GM18520 (cell line): ENCODE results near the gene DOCK1.

ENCODE experiments used
- ATAC-seq: cut with Tn5 transposase; IDR thresholded peaks from one replicate; pipeline ENCODE4 v1.9.1; 2021; ENCODE audit not compliant: unreplicated experiment

The DOCK1 gene

GRCh38 chr10:126949161-126949503 lies 43.9 kb downstream of the DOCK1 start:
- ATAC-seq: no peak

GRCh38 chr10:126950401-126951105 lies 45.3 kb downstream of the DOCK1 start:
- no peak for ATAC-seq

- no peak for ATAC-seq
Observed at GRCh38 chr10:126953886-126954285, 48.7 kb downstream of the DOCK1 start.

- ATAC-seq: no peak
Observed at GRCh38 chr10:126955396-126955795, 50.2 kb downstream of the DOCK1 start.

GRCh38 chr10:126955934-126956711 lies 50.9 kb downstream of the DOCK1 start:
- no peak for ATAC-seq

GRCh38 chr10:126956712-126957108 lies 51.5 kb downstream of the DOCK1 start:
- ATAC-seq: no peak

GRCh38 chr10:126957111-126957510 lies 51.9 kb downstream of the DOCK1 start:
- ATAC-seq: no peak

- no peak for ATAC-seq
Observed at GRCh38 chr10:126959431-126959830, 54.2 kb downstream of the DOCK1 start.

GRCh38 chr10:126959906-126960685 lies 54.9 kb downstream of the DOCK1 start:
- ATAC-seq: no peak

GRCh38 chr10:126963354-126963753 lies 58.1 kb downstream of the DOCK1 start:
- no peak for ATAC-seq

GRCh38 chr10:126964190-126964589 lies 59.0 kb downstream of the DOCK1 start:
- no peak for ATAC-seq

- no peak for ATAC-seq
Observed at GRCh38 chr10:126966938-126967337, 61.7 kb downstream of the DOCK1 start.

GRCh38 chr10:126969310-126969709 lies 64.1 kb downstream of the DOCK1 start:
- ATAC-seq: no peak

GRCh38 chr10:126972635-126973414 lies 67.6 kb downstream of the DOCK1 start:
- no peak for ATAC-seq

GRCh38 chr10:126975221-126975620 lies 70.0 kb downstream of the DOCK1 start:
- no peak for ATAC-seq

- no peak for ATAC-seq
Observed at GRCh38 chr10:126977216-126977615, 72.0 kb downstream of the DOCK1 start.

- ATAC-seq: no peak
Observed at GRCh38 chr10:126979311-126979710, 74.1 kb downstream of the DOCK1 start.

GRCh38 chr10:126993208-126993607 lies 88.0 kb downstream of the DOCK1 start:
- ATAC-seq: no peak

GRCh38 chr10:126997801-126998590 lies 92.8 kb downstream of the DOCK1 start:
- no peak for ATAC-seq

- ATAC-seq: no peak
Observed at GRCh38 chr10:127000598-127000997, 95.4 kb downstream of the DOCK1 start.
